Activated effector memory CD4-positive, alpha-beta T cell treated with Interleukin-2 at 50 U/mL for 16 hours (primary cell): Measurements from ENCODE around the gene FRMD4A.
"Not testable (repeated sequence)": the region's sequence is repeated elsewhere in the genome, so short reads cannot be mapped to it uniquely, and the experiment has no call there.

Experiments
- DNase-seq: peaks from one replicate; pipeline ENCODE4 v3.0.0-alpha.2; 2020

Gene FRMD4A

DNA sequence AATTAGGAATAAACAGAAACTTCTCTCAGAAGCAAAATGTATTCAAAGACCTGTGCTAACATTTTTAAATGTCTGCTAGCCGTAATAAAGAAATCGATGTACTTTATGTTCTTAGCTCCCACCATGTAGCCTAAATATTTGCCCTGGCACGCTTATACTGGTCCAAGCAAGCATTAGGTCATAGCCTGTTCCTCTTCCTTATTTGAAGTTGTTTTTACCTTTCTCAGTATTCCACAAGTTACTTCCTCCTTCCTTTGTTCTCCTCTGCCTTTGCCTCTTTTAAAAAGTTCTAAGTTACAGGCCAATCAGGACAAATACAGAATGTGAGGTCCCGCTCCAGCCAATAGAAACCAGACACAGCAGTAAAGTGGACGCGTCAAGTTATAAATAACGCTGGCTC, 288.7 kb downstream of the FRMD4A start:
- not testable (repeated sequence) for DNase-seq

DNA sequence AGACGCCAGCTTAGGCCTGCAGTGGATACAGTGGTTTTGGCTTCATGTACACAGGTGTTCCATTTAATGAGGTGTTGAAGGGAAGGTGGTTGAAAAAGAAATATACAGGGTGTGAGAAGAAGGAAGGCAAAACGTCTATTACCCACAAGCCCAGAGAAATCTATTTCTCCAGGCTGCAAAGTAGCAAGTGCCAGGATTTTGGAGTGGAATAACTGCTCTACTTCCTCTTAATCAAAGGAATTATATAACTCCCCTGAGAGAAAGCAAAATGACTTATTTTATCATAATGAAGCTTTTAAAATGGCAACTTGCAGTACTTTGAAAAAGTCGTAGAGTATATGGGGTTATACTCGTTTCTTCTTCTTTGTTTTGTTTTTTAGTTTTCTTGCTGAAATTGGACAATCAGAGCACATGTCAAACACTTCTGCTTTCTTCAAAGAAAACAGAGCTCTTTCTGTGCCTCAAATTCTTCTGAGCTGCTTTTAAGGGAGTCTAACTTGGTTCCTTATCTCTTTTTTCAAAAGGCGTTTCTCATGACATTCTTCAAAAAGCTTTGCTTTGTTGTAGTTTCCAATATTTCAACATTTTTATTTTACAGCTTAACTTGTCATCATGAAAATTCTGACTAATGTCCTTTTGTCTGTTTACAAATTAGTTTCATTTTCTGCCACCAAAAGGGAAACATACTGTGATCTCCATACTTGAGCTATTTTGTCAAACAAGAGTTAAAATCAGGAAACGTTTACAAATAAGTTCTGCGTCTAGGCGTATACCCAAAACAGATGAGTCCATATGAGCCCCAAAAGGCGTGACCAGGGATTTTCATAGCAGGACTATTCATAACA, 289.7 kb downstream of the FRMD4A start:
- no peak for DNase-seq

DNA sequence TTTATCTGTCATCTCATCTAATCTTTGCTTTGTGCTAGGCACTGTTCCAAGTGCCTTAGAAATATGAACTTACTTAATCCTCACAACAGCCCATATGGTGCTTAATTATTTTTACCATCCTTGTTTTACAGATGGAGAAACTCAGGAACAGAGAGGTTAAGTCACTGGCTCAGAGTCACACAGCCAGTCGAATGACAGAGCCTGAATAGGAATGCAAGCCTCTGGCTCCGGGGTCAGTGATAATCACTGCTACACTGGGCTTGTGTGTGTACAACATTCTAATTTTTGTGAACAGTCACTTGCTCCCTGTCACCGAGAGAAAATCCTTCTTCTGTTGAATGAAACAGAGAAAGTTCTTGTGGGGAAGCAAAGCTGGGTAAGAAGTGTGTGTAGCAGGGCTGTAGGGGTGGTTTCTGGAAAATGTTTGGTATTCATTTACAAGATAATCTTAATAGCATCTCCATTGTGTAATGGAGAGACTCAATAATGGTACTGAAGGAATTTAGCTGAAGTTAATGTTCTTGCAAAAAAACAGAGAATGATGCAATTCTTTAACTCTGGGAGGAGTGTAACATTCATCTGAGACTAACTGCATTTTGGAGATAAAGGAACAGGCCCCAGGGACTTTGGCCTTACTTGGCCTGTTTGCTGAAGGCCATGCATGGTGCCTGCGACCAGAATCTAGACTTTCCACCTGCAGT, 290.6 kb downstream of the FRMD4A start:
- no peak for DNase-seq

DNA sequence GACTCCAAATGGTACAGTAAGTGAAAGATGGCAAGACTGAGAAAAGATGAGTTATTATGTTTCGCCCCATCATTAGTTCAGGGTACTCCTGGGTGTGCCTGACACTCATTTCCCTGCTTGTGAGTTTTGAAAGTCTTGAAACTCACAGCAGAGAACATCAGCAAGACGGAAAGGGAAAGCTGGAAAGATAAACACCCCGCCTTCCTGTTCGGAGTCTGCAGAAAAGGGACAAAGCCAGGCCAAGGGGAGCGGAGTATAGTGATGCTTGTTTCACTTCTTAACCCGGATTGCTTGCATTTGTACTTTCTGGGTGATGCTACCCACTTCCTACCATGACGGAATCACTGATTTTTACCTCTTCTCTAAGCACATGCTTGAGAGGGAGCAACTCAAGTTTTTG, 294.5 kb downstream of the FRMD4A start:
- DNase-seq = no peak

DNA sequence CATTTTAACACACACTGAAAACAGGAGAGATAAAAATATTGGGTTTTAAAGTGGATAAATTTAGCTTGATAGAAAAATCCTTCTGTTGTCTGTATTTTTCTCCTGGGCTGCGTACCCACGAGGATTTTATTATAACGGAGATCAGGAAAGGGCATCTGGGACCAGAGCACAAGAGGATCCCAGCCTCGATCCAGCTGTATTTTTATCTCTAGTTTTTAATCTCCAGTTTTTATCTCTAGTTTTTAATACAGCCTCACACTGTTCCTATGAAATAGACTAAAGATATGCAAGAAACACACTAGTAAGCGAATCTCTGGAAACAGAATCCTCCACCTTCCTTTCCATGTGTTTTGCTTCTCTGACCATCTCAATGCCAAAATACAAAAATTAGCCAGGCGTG, 295.2 kb downstream of the FRMD4A start:
- no peak for DNase-seq

DNA sequence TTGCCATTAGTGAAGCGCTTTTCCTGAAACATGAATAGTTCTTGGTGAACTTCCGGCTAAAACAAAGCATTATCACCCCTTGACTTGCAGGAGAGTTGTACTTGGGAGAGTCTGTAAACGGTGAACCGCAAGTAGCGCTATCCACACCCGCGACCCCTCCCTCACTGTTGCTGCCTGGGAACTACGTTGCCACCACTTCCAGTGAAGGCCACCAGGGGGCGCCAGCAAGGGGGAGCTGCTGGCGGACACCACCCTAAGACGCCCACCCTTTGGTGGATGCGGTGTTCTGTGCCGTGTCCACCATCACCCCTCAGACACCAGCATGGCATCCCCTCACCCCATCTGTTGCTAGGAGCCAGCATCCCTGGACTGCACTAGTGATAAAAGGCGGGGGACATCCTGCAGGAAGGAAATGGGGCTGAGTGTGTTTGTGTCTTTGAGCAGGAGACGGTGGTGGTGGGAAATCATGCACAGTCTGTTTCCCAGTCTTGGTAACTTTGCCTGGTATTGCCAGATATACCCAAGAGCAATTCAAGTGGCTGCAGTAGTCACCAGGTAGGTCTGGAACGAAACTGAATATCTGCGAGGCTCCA, 298.2 kb downstream of the FRMD4A start:
- DNase-seq = no peak

DNA sequence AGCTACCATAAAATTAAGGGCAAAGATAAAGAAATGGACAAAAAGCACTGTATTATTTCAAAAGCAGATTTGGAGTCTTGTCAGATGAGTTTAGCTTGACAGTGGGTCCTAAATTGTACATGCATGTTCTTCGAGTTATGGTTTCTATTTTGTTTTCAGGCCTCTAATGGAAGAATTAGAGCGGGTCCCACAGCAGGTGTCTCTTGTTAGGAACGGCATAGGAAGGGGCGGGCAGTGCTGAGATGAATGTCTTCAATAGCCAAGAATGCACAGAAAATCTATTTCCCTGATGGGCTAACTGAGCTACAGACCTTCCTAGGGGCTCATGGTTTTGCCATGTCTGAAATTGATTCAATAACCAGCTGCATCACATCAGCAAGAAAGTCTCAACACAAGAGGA, 304.4 kb downstream of the FRMD4A start:
- DNase-seq = no peak

DNA sequence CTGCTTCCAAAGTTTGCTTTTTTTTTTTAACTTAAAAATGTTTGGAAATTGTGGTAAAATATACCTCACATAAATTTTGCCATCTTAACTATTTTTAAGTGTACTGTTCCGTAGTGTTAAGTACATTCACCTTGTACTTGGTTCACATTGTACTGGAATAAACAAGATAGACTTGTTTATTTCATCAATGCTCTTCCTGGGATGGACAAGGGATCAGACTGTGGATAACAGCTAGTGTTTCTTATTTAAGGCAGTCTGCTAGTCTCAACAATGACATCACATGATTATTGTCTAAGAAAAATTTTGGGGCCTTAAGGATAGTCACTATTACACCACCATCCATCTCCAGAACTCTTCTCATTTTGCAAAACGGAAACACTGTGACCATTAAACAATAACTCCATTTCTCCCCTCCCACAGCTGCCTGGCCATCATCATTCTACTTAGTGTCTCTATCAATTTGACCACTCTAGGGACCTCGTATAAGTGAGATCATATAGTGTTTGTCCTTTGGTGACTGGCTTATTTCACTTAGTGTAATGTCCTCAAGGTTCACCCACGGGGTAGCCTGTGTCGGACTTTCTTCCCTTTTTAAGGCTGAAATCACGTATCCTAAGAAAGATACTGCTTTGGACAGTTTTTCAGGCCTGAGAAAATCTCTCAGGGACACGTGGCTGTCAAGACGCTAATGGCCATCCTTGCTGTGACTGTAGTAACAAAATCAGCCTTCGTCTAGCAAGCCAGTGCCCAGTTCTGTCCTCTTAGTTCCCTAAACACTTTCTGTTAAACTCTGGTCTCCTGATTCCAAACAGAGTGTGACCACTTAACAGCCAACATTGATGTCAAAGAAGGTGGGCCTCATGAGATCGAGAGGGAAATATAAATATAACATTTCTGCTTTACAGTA, 305.2 kb downstream of the FRMD4A start:
- DNase-seq = no peak

DNA sequence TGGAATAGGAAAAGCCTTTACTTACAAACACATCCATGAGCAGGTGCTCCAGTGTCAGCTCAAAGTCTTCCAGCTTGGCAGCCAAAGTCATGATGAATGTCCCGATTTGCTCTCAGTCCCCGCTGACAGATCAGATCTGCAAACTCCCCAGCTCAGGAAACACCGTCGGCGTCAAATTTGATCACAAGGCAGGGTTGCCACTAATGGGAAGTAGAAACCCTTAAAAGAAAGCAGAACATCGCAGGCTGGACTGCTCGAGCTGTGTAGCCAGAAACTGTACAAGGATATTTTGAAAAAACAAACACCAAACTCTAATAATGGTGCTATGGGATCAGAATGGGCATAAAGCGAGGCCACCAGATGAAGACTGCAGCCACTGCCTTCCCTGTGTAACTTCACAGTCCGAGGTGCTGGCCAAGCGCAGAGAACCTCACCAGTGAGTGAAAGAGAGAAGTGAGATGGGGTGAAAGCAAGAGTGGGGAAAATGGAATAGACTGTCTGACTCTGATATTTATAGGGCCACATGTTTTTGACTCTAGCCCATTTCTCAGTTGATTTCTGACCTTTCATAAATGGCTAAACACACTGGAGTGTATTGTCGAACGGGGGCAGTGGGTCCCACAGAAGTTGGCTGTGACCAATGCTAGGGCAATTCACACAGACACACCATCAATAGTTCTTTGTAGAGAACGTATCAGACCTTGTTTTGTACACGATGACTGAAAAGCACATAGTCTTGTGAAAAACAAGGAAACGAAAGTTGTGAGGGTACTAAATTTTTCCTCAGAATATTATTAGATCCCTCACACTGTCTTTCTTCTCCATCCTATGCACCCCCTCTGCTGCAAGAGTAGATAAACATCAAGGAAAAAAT, 306.2 kb downstream of the FRMD4A start:
- no peak for DNase-seq

DNA sequence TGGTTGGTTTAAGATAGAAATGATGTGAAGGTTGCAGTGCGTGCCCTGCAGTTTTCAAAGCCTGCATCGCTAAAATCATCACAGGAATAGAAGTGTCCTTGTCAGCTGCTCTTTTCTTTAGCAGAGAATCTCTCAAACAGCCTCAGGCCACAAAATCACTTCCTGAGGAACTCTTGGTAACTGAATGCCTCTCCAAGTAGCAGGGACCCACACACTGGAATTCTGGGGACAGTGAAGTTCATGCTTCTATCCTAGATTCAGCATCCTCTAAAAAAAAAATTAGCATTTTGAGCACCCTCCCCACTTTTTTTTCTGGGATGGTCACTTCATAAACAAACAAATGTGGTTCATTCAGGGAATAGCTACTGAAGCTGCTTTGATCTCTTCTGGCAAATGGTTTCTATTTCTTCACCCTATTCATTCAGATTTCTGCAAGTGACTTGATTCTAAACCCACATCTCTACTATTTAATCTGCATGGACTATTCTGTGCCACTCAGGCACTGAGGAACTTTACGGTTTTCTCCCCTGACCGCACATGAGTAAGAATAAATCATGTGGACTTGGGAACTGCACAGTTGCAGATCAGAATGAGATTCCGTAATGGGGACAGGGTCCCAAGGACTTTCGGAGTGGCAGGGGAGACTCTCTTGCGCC, 306.9 kb downstream of the FRMD4A start:
- DNase-seq = no peak

DNA sequence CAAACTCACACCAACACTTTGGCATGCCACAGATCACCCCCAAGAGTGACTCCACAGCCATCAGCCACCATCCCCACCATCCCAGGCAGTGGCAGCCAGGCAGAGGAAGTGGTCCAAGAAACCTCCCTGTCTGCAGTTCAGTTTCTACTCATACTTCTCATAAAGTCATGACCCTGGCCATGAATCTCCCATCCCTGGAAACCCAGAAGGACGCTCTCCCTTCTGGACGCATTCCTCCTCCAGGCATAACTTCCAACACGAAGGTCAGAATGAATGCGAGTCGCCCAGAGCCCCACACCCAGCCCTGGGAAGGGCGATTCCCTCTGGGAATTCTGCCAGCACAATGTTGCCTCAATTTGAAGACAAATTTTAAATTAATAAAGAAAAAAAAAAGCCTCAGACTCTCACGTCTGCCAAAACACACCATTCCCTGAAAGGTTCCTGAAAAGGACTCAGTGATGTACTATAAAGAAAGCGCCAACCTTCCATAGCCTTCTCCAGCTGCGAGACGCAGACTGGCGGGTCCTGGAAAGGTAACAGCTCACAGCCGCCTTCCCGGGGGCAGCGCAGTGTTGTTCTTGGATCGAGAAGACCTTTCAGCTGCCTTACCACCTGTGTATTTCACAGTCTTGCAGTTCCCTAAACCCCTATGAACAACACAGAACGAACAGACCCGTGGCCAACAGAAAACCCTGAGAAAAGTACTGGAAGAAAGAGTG, 307.6 kb downstream of the FRMD4A start:
- DNase-seq = no peak

DNA sequence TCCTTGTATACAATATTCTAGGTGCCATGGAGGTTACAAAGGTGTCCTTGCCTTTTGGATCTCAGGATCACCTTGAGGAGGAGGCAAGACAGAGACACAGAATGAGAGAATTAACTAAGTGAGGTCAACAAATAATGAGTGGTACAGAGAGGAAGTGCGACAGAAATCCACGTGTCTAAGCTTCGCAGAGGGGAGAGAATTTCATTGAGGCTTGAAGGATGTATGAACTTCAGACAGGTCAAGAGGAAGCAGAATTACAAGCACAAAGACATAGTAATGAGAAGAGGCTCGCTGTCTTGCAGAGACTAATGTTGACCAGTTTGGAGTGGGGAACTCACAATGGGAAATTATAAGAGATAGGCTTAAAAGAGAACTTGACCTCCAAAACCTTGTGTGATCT, 308.7 kb downstream of the FRMD4A start:
- DNase-seq = no peak

DNA sequence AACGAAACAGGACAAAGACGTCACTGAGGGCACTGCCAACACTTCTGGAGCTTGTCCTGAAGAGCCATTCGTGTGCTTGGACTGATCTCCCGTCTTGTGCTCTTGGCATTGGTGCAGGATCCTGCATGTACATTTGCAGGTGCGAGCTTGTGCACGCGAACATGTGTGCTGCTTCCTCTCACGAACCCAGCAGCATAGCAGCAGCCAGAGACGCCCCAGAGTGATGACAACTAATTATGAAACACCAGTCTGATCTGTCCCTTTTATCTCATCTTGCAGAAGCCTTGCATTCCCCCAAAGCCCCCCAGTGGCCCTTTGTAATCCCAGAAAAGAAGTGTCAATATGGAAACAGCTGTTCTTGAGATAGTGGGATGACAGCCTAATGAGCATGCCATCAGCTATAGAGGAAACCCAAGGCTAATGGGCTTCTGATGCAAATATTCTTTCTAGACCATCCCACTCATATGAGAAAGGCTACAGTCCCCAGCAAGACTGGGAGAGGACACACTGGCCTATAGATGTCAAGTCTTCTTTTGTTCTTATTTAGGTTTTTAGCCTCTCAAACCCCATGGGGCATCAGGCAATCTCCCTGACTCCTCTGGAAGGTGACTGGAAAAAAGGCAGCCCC, 310.6 kb downstream of the FRMD4A start:
- DNase-seq = no peak

DNA sequence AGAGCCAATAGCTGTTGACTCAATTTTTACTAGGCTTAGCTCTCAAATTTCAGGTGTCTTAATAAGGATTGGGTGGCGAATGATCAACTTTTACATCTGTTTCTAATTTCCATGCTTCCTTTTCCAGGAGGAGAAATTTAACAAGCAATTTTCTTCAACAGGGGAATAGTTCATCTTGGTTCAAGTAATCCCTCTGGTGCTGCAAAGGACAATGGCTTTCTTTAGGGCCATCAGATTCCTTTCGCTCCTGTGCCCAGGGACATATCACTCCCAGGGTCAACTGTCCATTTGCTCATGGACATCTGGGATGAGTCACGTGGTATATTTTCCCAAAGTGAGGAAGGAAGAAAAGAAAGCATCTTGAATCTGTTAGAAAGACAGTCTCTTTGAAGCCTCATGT, 313.3 kb downstream of the FRMD4A start:
- no peak for DNase-seq

DNA sequence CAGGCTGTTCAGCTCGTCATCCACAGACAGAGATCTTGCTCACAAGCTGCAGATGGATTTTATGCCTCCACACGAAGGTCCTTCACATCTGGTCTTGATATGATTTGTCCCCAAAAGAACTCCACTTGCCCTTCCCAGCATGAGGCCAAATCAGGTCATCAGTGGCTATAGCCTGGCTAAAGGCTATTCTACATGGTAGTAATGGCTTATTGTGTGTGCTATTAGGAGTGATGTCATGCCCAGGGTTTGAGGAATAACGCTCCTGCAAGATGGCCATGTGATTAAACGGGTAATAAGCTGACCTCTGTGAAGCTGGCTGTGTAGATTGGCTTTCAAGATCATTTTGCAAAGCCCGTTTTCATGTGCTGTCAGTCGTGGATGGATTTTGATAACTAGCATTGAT, 313.8 kb downstream of the FRMD4A start:
- no peak for DNase-seq

DNA sequence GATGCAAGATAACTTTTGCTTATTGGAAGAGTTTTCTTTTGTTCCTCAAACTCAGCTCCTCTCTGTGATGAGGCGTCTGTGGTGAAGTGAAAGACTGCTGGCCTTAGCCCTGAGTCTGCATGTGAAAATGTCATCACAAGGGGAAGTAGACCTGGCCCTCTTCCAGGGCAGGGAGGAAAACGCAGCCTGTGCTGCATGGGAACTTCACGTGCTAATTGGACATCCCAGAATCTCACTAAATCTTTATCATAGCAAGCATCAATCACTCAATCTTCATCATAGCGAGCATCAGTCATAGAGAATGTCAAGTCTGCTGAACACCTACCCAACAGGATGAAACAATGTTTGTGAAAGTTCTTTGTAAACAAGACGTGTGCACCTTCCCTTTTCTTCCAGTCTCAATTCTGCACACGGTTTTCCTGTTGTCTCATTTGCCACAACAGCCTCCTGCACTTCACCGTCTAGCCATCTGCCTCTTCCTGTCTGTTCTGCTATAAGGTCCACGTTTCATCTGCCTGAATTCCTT, 314.6 kb downstream of the FRMD4A start:
- no peak for DNase-seq

DNA sequence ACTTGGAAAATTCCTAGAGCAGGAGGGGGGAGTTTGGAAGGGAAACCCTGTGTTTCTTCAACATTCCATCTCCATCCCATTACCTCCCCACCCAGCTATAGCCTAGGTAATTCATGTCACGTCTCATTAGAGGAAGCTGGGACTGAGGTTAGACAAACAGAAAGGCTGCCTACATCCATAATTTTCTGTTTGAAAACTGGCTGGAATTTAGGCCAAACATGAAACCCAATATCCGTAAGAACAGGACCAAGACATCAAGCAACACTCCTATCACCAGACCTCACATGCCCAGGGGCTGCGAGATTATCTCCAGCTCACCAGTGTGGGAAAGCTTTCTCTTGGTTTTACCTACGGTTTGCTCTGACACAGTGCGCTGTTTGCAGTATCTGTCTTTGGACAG, 316.3 kb downstream of the FRMD4A start:
- DNase-seq = no peak

DNA sequence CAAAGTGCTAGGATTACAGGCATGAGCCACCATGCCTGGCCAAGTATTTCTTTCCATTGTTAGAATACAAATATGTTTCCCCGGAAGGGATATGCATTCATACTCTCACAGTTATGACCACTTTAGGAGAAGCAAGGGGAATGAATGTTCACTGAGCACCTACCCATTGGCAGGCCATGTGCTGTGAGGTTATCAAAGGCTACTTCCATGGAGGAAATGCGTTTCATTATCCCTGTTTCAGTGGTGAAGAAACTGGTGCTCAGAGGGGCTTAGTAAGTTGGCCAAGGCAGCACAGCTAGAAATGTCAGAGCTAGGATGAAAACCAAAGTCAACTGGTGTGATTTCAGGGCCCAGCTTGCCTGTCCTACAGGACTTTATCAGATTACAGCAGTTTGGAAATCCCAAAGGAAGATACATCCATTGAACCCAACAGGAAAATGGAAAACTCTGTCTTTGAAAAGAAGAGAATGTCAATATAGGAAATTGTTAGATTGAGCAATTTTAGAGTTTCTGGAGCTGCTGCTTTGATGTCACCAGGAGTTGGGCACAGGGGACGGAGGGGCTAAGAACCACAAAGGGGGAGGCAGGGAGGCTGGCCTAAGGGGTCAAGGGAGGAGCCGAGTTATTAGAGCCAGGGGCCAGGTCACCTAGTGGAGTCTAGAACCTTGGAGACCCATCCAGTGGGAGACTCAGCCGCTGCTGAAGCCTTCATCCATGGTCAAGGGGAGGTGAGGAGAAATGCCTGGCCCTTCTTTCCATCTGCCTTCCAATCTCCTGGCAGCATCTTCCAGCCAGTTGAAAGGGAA, 319.8 kb downstream of the FRMD4A start:
- no peak for DNase-seq

DNA sequence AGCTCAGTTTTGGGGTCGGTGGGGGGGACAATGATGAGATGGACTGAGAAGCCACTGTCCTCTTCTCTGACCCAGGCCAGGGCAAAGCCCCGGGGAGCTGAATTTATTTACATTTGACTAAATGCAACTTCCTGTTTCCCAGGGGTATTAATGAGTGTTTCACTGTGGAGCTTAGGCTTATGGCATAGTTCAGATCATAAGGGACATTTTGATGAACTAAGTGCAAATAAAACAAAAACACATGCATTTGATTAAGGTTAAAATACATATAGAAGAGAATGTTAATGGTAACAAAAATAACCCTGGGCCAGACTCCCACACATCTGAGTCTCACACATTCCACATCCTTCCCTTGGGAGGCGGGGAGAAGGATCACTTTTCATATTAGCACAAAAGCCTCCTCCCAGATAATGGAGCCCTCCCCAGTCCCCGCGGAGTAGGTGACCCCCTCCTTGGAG, 320.6 kb downstream of the FRMD4A start:
- DNase-seq = no peak
